Fibroblast of skin of left quadriceps (primary cell): ENCODE measurements around the gene MAZ.
"Not testable (repeated sequence)": the region's sequence is repeated elsewhere in the genome, so short reads cannot be mapped to it uniquely, and the experiment has no call there.

Source experiments
- DNase-seq, 2 experiments: peaks; one replicate each; pipeline ENCODE4 v3.0.0-alpha.2; 2013; ENCODE audit warnings: low read depth in 2 of 2

The MAZ gene

GRCh38 chr16:29806099-29806579 lies at the start of gene MAZ:
Gene MAZ, plus strand, starts transcription at chr16:29806529. Its CDS starts 173 bp downstream, at chr16:29806702.
- DNase-seq: no peak

DNA sequence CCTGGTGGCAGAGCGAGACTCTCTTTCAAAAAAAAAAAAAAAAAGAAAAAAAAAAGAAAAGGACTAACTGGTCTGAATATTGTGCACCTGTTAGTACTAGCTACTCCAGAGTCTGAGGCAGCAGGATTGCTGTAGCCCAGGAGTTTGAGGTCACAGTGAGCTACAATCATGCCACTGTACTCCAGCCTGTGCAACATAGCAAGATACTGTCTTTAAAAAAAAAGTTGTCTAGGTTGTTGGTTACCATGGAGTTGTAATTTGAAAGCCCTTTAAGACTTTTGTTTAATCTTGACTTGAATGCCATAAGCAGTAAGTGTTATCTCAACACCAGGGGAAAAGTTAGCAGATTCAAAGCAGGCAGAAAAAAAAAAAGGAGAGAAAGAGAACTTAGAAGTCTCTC lies 49.7 kb upstream of the MAZ start:
- DNase-seq: no peak

DNA sequence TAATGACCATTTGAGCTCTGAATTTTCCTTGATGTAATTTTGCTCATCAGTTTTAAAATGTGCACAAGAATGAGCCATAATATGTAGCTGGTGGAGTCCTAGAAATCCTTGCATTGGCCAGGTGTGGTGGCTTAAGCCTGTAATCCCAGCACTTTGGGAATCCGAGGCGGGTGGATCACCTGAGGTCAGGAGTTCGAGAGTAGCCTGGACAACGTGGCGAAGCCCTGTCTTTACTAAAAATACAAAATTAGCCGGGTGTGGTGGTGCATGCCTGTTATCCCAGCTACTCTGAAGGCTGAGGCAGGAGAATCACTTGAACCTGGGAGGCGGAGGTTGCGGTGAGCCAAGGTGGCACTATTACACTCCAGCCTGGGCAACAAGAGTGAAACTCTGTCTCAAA lies 49.2 kb upstream of the MAZ start:
- not testable (repeated sequence) for DNase-seq

- DNase-seq: peak in 1 of 2 experiments; percentile 12
Observed at GRCh38 chr16:29757950-29758466, 48.3 kb upstream of the MAZ start.

DNA sequence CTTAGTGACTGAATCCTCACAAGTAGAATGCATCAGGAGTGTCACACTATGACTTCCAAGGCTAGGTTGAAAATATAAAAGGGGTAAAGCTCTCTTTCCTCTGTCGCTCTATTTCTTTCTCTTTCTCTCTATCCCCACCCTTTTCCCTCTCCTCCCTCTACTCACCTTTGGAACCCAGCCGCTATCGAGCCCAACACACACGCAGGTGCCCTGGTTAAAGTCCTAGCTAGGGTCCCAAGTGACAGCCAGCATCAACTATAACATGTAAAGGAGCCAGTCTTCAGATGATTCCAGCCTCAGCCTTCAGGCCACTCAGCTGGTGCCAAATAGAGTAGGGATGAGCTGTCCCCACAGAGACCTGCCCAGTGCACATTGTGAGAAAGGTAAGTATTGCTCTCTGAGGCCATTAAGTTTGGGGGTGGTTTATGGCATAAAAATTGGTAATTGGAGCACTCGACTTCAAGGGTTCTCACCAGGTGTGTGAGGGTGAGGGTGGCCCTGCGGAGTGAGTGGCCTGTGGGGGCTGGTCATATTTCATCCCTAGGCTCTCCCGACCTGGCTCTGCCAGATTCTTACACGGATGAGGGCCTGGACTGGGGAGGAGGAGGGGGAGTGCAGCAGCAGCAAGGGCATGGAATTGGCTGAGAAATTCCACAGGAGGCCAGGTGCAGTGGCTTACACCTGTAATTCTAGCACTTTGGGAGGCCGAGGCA lies 45.6 kb upstream of the MAZ start:
- no peak for DNase-seq

- DNase-seq: not testable (repeated sequence)
Observed at GRCh38 chr16:29761280-29761651, 45.1 kb upstream of the MAZ start.

DNA sequence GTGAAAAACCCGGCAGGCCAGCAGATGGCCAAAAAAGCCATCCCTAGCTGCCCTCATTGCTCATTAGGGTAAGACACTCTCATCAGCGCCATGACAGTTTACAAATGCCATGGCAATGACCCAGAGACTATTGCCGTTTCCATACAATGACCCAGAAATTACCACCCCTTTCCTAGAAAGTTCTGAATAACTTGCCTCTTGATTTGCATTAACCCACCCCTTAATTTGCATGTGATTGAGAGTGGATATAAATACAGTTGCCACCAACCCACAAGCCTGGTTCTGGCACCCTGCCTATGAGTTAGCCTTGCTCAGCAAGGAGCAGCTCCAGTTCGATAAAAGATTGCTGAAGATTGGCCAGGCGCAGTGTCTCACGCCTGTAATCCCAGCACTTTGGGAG lies 44.4 kb upstream of the MAZ start:
- DNase-seq: no peak

GRCh38 chr16:29763326-29763725 lies 43.0 kb upstream of the MAZ start:
- DNase-seq: no peak

GRCh38 chr16:29765167-29766032 lies 40.9 kb upstream of the MAZ start:
- DNase-seq: no peak

- no peak for DNase-seq
Observed at GRCh38 chr16:29766571-29766970, 39.8 kb upstream of the MAZ start.

DNA sequence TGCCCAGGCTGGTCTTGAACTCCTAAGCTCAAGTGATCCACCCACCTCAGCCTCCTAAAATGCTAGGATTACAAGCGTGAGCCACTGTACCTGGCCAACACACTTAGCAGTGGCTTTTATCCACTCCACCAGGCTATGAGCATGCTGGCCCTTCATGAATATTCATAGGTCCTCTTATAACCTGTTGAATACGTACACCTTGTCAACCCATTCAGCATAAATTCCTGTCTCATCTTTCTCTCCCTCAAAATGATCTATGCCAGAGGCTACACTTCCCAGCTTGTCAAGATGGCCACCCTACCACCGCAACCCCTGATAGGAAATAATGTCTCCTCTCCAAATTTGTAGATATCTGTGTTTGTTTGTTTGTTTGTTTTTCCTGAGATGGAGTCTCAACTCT lies 39.3 kb upstream of the MAZ start:
- no peak for DNase-seq

DNA sequence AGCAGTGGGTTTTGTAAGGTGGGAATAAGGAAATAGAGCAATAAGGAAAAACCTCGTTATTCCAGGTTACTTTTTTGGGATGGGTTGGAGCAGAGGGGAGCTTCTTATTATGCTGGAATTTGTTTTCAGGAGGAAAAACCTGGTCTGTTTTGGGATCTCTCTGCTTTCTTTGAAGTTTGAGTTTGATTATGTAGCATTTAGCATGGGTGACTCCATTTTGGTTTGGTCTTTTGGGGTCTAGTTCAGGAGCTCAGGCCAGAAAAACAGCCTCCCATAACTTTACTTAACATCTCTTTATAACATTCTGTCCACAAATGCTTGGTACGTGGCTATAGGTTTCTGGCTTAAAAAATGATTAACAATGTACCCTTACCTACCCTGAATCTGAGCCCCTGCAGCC lies 36.8 kb upstream of the MAZ start:
- no peak for DNase-seq

- DNase-seq: no peak
Observed at GRCh38 chr16:29770250-29770929, 35.9 kb upstream of the MAZ start.

DNA sequence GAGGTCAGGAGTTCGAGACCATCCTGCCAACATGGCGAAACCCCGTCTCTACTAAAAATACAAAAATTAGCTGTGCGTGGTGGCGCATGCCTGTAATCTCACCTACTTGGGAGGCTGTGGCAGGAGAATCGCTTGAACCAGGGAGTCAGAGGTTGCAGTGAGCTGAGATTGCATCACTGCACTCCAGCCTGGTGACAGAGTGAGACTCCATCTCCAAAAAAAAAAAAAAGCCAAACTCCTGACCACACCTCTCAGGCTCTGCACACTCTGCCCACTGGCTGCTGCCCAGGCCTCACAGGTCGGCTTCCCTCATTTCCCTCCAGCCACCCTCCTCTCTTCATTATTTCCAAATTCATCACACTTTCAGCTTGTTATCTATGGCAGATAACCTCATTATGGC lies 34.0 kb upstream of the MAZ start:
- not testable (repeated sequence) for DNase-seq

DNA sequence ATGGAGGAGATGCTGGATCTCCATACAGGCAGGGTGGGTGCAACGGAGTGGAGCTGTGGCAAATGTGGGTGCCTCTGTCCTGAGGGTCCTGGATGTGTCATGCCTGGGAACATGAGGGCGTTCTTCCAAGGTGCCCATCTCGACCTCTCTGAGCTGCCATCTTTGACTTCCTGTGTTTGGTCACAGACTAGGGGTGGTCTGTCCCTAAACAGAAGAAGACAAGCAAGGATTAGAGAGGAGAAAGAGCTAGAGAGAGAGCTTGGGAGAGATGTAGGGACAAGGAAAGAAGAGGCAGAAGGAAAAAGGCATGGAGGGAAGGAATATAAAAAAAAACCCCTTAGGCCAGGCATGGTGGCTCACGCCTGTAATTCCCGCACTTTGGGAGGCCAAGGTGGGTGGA lies 31.6 kb upstream of the MAZ start:
- DNase-seq: no peak

GRCh38 chr16:29775742-29776408 lies 30.5 kb upstream of the MAZ start:
- DNase-seq: no peak

DNA sequence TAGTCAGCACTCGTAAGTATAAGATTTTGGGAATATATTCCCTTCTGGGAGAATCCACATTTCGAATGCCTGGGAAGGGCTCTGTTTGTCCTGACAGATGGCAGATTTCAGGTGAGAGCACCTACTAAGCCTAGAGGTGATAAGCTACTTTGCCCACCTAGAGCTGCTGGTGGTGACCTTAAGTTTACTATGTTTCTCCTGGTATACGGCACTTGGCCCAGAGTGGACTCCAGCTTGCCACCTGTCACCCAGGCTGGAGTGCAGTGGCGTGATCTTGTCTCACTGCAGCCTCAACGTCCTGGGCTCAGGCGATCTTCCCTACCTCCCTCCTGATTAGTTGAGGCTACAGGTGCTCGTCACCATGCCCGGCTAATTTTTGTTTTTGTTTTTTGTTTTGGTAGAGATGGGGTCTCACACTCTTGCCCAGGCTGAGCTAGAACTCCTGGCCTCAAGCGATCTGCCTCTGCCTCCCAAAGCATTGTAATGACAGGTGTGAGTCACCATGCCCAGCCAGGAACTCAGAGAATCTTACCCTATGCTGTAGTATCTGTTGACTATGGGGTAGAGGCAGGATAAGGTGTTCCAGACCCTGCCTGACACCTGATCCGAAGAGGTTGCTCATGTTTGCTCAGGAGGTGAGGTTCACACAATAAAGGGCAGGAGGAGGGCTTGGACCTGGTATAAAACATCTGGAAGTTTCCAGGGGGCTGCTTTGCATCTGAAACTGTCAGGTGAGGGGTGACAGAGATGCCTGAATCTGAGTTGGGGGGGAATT lies 28.6 kb upstream of the MAZ start, which contains the start of gene ZG16:
Gene ZG16, plus strand, starts transcription at position 681 of the 775 bp plus-strand sequence. CDS start 1,011 bp downstream, outside the sequence.
- DNase-seq: no peak

- no peak for DNase-seq
Observed at GRCh38 chr16:29779474-29779873, 26.9 kb upstream of the MAZ start.

GRCh38 chr16:29783094-29783953 lies 23.0 kb upstream of the MAZ start:
- not testable (repeated sequence) for DNase-seq

DNA sequence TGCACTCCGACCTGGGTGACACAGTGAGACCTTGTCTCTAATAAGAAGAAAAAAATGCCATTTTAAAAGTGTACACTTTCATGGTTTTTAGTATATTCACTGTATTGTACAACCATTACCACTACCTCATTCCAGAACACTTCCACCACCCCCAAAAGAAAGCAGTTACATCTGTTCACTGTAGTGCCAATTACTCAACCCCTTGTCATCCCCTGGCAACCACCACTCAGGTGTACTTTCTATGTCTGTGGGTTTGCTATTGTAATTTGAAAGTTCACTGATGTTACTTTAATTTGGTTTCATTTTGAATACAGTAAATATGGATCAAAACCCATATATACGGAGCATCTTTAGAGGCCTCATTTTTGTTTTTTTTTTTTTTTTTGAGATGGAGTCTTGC lies 22.2 kb upstream of the MAZ start:
- no peak for DNase-seq
